Measurements from ENCODE around the gene KCNK15. TPM values are rescaled to one million over a fixed set of nuclear protein-coding genes. Genes with fewer than 3 reads are reported as not detected.

The KCNK15 gene
- total RNA-seq, 1 experiment from 2014 or later, result 0.33 TPM

DNA sequence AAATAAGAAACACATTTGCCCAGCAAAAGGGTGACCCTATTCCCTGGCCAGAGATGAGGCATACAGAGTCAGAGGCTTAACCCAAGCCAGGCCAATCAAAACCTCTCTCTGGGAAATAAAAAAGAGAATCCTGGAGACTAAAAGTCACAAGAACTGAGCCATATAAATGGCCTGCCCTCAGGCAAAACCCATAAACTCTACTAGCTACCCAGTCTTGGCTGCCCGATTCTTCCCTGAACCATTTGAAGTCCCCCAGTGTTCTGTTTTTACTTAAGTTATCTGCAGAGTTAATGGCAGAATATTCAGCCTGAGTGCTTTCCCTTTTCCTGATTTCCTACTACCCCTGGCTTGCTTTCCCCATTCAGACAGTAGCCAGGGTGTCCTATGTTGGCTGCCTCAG is 13.9 kb downstream of the KCNK15 start:
- no peak overlapping the region for H2BK12ac ChIP-seq (ENCODE audit: insufficient read length, low read depth, low read length)
- no peak overlapping the region for H2AK5ac ChIP-seq (ENCODE audit: insufficient read length, low read length)
- Mint-ChIP-seq H3K4me1 (peaks cover 7 to 22% of the 10 kb centered on the region in 2 experiments), H3K27ac (peak overlapping the region in 1 of 3 experiments; percentile 70; a peak in 2 of 7 replicates), H3K36me3 (ENCODE audit: insufficient read depth in 1 of 3, low read depth in 3 of 3) (peaks cover 0 to 24% (median 2%) of the 10 kb centered on the region in 3 experiments; a peak in 5 of 7 replicates), H3K4me3 (no peak overlapping the region), H3K27me3 (ENCODE audit: low read depth) (no peaks in the 10 kb centered on the region), H3K9me3 (no peaks in the 10 kb centered on the region)
- no peaks in the 10 kb centered on the region for H4K20me1 ChIP-seq (ENCODE audit: control insufficient read depth, insufficient read depth, insufficient read length)
- no peak for DNase-seq
- H3K4me1 ChIP-seq (ENCODE audit: insufficient read depth, low read length), result no peaks in the 10 kb centered on the region; the same call in 1 of the 2 replicates
- H3K9ac ChIP-seq (ENCODE audit: extremely low read depth, insufficient read length, low read length), result no peak overlapping the region
- H3K79me2 ChIP-seq (ENCODE audit: insufficient read depth, low read length), result no peaks in the 10 kb centered on the region
- H2BK20ac ChIP-seq (ENCODE audit: low read depth, low read length, poor library complexity, severe bottlenecking), result no peak overlapping the region
- no peak overlapping the region for H4K5ac ChIP-seq (ENCODE audit: insufficient read length, low read depth, low read length)
- no peak overlapping the region for H2AFZ ChIP-seq (ENCODE audit: low read length)
- no CpG with 5 or more reads among the region's 1 CpG for WGBS (ENCODE audit: extremely low coverage, insufficient read length, low lambda C conversion rate)
- H3K4ac ChIP-seq (ENCODE audit: low read depth, low read length), result no peak overlapping the region
- H3K23ac ChIP-seq (ENCODE audit: insufficient read length, low read depth, low read length), result no peak overlapping the region
- no peak overlapping the region for H2BK15ac ChIP-seq (ENCODE audit: low read depth, low read length)
- no peak overlapping the region for H3K4me2 ChIP-seq (ENCODE audit: insufficient read depth, insufficient read length, low read length)
- TF ChIP-seq, protein P1, sequence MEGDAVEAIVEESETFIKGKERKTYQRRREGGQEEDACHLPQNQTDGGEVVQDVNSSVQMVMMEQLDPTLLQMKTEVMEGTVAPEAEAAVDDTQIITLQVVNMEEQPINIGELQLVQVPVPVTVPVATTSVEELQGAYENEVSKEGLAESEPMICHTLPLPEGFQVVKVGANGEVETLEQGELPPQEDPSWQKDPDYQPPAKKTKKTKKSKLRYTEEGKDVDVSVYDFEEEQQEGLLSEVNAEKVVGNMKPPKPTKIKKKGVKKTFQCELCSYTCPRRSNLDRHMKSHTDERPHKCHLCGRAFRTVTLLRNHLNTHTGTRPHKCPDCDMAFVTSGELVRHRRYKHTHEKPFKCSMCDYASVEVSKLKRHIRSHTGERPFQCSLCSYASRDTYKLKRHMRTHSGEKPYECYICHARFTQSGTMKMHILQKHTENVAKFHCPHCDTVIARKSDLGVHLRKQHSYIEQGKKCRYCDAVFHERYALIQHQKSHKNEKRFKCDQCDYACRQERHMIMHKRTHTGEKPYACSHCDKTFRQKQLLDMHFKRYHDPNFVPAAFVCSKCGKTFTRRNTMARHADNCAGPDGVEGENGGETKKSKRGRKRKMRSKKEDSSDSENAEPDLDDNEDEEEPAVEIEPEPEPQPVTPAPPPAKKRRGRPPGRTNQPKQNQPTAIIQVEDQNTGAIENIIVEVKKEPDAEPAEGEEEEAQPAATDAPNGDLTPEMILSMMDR (conservative IDR thresholded peaks at IDR 0.05), result no peak
- no peak overlapping the region for H4K8ac ChIP-seq (replicated peaks; ENCODE audit: insufficient read length, low read depth, low read length)
- no peak overlapping the region for H3K56ac ChIP-seq (ENCODE audit: insufficient read length, low read depth, low read length)
- H3K27ac ChIP-seq (ENCODE audit: insufficient read length, low read depth, low read length), result no peak overlapping the region
- peaks cover 3% of the 10 kb centered on the region for H3K23me2 ChIP-seq (ENCODE audit: insufficient read length, low read depth, low read length, poor library complexity, severe bottlenecking)
- no peak overlapping the region for H2BK120ac ChIP-seq (ENCODE audit: low read depth, low read length, poor library complexity, severe bottlenecking)
- H3T11ph ChIP-seq (ENCODE audit: low read length), result no peak overlapping the region
- H2BK5ac ChIP-seq (ENCODE audit: insufficient read length, low read length), result no peak overlapping the region
- H3K27me3 ChIP-seq (ENCODE audit: insufficient read depth, low read length), result no peaks in the 10 kb centered on the region
- no peak overlapping the region for H3K14ac ChIP-seq (ENCODE audit: insufficient read depth, low read length)
- H4K91ac ChIP-seq (ENCODE audit: insufficient read length, low read depth, low read length), result no peak overlapping the region
- H3K18ac ChIP-seq (ENCODE audit: insufficient read length, low read depth, low read length), result no peak overlapping the region
- no peaks in the 10 kb centered on the region for H3K9me3 ChIP-seq (ENCODE audit: control insufficient read depth, low read depth, low read length)
- H3K79me1 ChIP-seq (ENCODE audit: insufficient read depth, low read depth, low read length, poor library complexity, severe bottlenecking), result no peaks in the 10 kb centered on the region
